GM12873 (cell line): ENCODE results near the gene NLGN1.

Experiments
- TF ChIP-seq, protein P1 (sequence below): IDR thresholded peaks from 2 replicates; pipeline ENCODE4 v1.5.1; 2012; ENCODE audit warnings: low read depth, mild to moderate bottlenecking, moderate library complexity, low read length, control low read depth; ENCODE audit not compliant: insufficient read depth; ENCODE audit errors: missing control alignments

Gene NLGN1

DNA sequence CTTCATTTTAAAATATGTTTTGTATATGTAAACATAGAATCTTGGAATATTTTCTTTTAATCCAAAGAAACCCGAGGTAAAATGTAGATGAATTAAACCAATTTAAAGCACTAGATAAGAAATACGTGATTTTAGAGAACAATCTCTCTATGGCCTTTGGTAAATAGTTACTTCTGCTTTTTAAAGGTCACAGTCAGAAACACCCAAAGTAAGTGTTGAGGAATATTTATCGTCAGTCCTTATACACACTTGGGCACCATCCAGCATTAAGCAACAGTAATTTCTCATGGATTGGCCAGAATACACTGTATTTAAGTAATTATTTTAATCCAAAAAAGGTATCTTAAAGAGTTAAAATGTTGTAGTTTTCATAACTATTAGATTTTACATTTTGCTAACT is 713.2 kb downstream of the NLGN1 start:
- TF ChIP-seq, protein P1, sequence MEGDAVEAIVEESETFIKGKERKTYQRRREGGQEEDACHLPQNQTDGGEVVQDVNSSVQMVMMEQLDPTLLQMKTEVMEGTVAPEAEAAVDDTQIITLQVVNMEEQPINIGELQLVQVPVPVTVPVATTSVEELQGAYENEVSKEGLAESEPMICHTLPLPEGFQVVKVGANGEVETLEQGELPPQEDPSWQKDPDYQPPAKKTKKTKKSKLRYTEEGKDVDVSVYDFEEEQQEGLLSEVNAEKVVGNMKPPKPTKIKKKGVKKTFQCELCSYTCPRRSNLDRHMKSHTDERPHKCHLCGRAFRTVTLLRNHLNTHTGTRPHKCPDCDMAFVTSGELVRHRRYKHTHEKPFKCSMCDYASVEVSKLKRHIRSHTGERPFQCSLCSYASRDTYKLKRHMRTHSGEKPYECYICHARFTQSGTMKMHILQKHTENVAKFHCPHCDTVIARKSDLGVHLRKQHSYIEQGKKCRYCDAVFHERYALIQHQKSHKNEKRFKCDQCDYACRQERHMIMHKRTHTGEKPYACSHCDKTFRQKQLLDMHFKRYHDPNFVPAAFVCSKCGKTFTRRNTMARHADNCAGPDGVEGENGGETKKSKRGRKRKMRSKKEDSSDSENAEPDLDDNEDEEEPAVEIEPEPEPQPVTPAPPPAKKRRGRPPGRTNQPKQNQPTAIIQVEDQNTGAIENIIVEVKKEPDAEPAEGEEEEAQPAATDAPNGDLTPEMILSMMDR: no peak

DNA sequence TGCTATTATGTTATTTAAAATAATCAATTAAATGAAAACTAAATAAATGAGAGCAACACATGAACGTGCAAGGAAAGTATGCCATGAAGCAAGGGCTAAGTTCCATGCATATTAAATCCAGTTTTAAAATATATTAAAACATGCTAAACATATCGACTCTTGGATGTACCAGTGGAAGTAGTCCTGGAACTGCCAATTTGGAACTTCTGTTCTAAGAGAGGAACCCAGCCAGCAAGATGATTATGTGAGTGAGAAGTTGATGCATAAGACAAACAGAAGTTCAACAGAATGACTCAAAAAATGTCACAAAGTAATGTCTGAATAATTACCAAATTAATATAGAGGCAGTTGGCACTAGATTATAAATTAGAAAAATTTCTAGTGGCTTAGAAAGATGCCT is 714.2 kb downstream of the NLGN1 start:
- TF ChIP-seq, protein P1: no peak

DNA sequence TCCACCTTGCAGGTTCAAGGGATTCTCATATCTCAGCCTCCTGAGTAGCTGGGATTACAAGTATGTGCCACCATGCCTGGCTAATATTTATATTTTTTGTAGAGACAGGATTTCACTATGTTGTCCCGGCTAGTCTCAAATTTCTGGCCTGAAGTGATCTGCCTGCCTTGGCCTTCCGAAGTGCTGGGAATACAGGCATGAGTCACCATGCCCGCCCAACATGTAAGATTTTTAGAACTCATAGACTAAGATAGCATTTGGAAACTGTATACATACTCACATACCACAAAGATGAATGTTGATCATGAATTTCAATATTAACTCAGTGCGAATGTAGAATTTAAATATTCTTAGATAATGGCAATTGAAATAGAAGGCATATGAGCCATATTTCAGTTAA is 718.9 kb downstream of the NLGN1 start:
- TF ChIP-seq, protein P1: no peak

DNA sequence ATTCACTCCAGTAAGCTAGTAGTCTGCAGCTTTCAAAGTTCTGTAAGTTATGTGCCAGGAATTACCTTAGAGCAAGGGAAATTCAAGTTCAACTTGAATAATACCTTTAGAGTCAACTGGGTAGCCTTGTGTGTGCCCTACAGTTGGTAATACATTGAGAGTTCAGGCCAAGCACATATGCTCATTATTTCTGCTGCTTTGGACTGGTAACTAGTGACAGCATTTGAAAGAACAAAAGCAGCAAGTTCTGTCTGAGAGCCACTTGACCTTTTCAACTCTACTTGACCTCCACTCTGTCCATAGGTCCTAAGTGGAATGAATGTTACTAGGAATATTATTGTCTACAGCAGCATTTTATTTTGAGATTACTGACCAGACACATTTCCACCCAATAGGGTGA is 723.5 kb downstream of the NLGN1 start:
- TF ChIP-seq, protein P1: no peak

DNA sequence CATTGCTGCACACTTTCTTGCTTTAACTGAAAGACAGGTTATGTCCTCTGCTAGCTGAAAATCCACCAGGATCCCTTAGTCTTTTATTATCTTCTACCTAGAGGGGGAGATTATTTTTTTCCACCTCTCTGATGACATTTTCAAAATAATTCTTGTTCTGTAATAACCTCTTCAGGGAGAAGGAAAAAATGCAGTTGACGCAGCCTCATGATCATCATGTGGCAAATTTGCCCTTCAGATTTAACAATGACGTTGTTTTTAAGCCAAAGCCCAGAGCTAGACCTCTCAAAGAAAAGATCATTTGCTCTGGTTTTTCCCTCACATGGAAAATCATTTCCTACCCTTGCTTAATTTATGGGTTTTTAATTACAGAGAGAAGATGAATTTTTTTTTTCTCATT is 724.9 kb downstream of the NLGN1 start:
- TF ChIP-seq, protein P1: no peak

DNA sequence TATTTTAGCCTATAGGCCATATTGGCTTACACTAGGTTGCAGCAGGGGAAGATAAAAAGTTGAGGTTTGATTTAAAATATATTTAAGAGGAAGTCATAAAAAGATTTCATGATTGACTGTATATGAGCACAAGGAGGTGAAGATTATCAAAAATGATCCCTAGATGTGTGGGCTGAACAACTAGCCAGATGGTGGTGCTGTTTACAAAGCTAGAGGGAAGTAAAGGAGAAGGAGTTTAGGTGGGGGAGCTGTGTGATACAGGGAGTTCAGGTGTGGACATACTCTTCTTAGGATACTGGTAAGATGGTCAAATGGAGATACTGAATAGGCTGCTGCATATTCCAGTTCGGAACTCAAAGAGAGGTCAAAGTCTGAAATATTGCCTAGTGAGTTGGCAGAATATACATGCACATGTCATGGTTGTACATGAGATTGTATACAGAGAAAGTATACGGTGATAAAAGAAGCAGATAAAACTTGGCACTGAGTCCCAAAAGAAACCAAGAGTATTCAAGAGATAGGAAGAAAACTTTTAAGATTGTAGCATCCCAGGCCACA is 727.8 kb downstream of the NLGN1 start:
- TF ChIP-seq, protein P1: peak; percentile 30

DNA sequence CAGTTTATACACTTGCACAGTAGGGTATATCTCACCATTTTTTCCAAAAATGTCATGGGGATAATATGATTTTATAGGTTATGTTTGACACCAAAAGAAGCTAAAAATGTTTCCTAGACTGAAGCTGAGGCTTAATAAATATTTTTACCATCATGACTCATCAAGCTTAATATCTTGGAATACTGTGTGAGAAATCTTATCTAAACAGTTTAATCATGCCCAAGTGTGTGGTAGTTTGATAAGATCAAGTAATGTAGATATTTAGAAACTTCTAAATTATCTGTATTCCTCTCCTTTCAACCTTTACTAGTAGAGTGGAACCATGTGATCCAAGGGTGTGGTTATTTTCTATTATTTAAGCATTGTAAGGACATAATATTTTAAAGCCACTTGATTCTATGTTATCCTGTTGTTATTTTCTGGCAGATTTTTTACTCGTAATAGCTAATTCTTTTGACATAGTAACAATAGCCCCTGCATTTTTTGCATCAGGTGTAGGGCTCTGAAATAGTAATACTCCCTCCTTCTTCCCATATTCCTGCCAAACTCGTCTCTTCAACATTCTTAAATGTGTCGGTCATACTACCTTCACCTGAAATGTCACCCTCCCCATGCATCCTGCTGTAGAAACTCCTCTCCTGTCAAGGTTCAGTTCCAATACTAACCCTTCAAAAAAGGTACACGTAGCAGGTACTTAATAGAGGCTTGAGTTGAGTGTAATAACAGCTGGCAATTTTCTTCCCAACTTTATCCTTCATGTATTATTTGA is 729.6 kb downstream of the NLGN1 start:
- TF ChIP-seq, protein P1: no peak
